OCI-LY3 (cell line): Measurements from ENCODE around the gene ZBTB11.
A peak's percentile ranks its signal among the peaks of the same experiment; 100 is the strongest.

ENCODE experiments used
- H2AFZ ChIP-seq: fragments of 200-600, 300-600 bp; shearing (Covaris generic); 2 replicates; pipeline ENCODE4 v1.6.0; 2014; ENCODE audit warnings: antibody characterized with exemption, low read depth, low read length
- H3K27ac ChIP-seq: fragments of 200-600, 300-600 bp; sonication (generic); 2 replicates; pipeline ENCODE4 v1.5.1; 2014; ENCODE audit warnings: mild to moderate bottlenecking, low read length, moderate library complexity, mixed read lengths
- H3K27me3 ChIP-seq: fragments of 200-600, 300-600 bp; sonication (generic); 2 replicates; pipeline ENCODE4 v1.6.1; 2014; ENCODE audit warnings: low read depth, low read length, mixed read lengths
- H3K36me3 ChIP-seq: fragments of 200-600, 300-600 bp; sonication (generic); replicated peaks from 2 replicates; pipeline ENCODE3; 2014; ENCODE audit warnings: low read depth, low read length, mixed read lengths
- H3K4me1 ChIP-seq: fragments of 300-600, 200-600 bp; sonication (generic); 2 replicates; pipeline ENCODE4 v1.6.1; 2014; ENCODE audit warnings: low read length, mixed read lengths
- H3K4me2 ChIP-seq: fragments of 200-600, 300-600 bp; sonication (generic); 2 replicates; pipeline ENCODE4 v1.6.1; 2014; ENCODE audit warnings: low read length, mixed read lengths
- H3K4me3 ChIP-seq: fragments of 300-600, 200-600 bp; sonication (generic); 2 replicates; pipeline ENCODE4 v1.5.1; 2014; ENCODE audit warnings: antibody characterized with exemption, mild to moderate bottlenecking, low read length, moderate library complexity
- H3K79me2 ChIP-seq: fragments of 300-600, 200-600 bp; shearing (Covaris generic); 2 replicates; pipeline ENCODE4 v1.6.1; 2014; ENCODE audit warnings: mild to moderate bottlenecking, low read length, mixed read lengths
- H3K9ac ChIP-seq: fragments of 300-600, 200-600 bp; shearing (Covaris generic); 2 replicates; pipeline ENCODE4 v1.6.0; 2014; ENCODE audit warnings: mild to moderate bottlenecking, low read length, moderate library complexity
- H3K9me3 ChIP-seq: fragments of 200-600, 300-600 bp; shearing (Covaris generic); 2 replicates; pipeline ENCODE4 v1.6.1; 2014; ENCODE audit warnings: low read length, mixed read lengths; ENCODE audit not compliant: insufficient read depth
- H4K20me1 ChIP-seq: fragments of 200-600, 300-600 bp; sonication (generic); 2 replicates; pipeline ENCODE4 v1.6.1; 2016; ENCODE audit warnings: low read length, mixed read lengths; ENCODE audit not compliant: insufficient read depth
- CTCF ChIP-seq: fragments of 200-600, 300-600 bp; sonication (generic); IDR thresholded peaks from 2 replicates; pipeline ENCODE4 v1.5.1; 2014; ENCODE audit warnings: antibody characterized with exemption, low read length, low read depth
- EZH2phosphoT487 ChIP-seq: fragments of 200-600 bp; shearing (Covaris generic); IDR thresholded peaks from 2 replicates; pipeline ENCODE4 v1.6.1; 2018; ENCODE audit warnings: antibody characterized with exemption, mixed run types, low read depth

The ZBTB11 gene

GRCh38 chr3:101677436-101678286, 729 bp upstream of the ZBTB11 start:
- Histone ChIP-seq H4K20me1 (peaks cover 28% of the 10 kb centered on the region), H2AFZ (0 out of 2 replicates have a peak overlapping the region, but pooled peaks have one; percentile 39), H3K4me3 (peak overlapping the region; percentile 87), H3K4me2 (peak overlapping the region; percentile 86), H3K27me3 (no peaks in the 10 kb centered on the region), H3K4me1 (peaks cover 24% of the 10 kb centered on the region), H3K36me3 (peaks cover 25% of the 10 kb centered on the region), H3K27ac (peak overlapping the region; percentile 53), H3K79me2 (peaks cover 68% of the 10 kb centered on the region), H3K9me3 (no peaks in the 10 kb centered on the region), H3K9ac (peak overlapping the region; percentile 57)
- no peak for TF ChIP-seq CTCF
- no peak for TF ChIP-seq EZH2phosphoT487

GRCh38 chr3:101676216-101676764, 642 bp downstream of the ZBTB11 start:
- peak overlapping the region; percentile 81 for H3K4me2 ChIP-seq
- TF ChIP-seq CTCF (no peak), EZH2phosphoT487 (no peak)
- no peaks in the 10 kb centered on the region for H3K9me3 ChIP-seq
- H2AFZ ChIP-seq: peak overlapping the region; percentile 72
- peaks cover 25% of the 10 kb centered on the region for H4K20me1 ChIP-seq
- peak overlapping the region; percentile 96 for H3K9ac ChIP-seq
- H3K4me3 ChIP-seq: peak overlapping the region; percentile 87
- H3K27ac ChIP-seq: peak overlapping the region; percentile 85
- peaks cover 67% of the 10 kb centered on the region for H3K79me2 ChIP-seq
- peaks cover 27% of the 10 kb centered on the region for H3K4me1 ChIP-seq
- H3K36me3 ChIP-seq: peaks cover 19% of the 10 kb centered on the region
- no peaks in the 10 kb centered on the region for H3K27me3 ChIP-seq

DNA sequence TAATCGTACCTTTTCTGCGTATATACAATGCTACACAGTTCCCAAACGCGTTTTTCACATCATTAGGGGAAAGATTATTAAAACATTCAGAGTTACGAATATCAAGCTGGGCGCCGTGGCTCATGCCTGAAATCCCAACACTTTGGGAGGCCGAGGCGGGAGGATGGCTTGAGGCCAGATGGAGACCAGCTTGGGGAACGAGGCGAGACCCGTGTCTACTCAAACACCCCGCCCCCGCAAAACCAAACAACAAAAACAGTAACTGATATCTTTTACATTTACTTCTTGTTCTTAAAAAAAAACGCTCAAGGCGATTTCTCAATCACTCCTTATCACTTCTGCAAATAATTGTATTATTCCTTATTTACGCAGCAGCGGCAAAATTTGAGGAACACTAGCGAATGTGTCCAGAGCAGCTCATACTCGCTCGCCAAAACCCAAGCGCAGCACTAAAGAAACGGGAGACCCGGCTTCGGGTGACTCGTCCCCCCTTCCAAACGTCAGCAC, 1.2 kb downstream of the ZBTB11 start:
- Histone ChIP-seq H2AFZ (no peak overlapping the region), H3K27ac (peak overlapping the region; percentile 14; the same call in 1 of the 2 replicates), H3K9ac (peak overlapping the region; percentile 96), H3K27me3 (no peaks in the 10 kb centered on the region), H3K4me1 (peaks cover 27% of the 10 kb centered on the region), H3K9me3 (no peaks in the 10 kb centered on the region), H3K4me2 (peak overlapping the region; percentile 81), H3K79me2 (peaks cover 68% of the 10 kb centered on the region), H3K36me3 (peaks cover 18% of the 10 kb centered on the region), H4K20me1 (peaks cover 24% of the 10 kb centered on the region), H3K4me3 (peak overlapping the region; percentile 87)
- no peak for TF ChIP-seq CTCF
- no peak for TF ChIP-seq EZH2phosphoT487

- Histone ChIP-seq H3K4me3 (no peak overlapping the region), H2AFZ (no peak overlapping the region), H3K9ac (no peak overlapping the region), H3K9me3 (no peaks in the 10 kb centered on the region), H3K4me1 (peaks cover 27% of the 10 kb centered on the region), H3K79me2 (peaks cover 66% of the 10 kb centered on the region), H3K36me3 (peaks cover 14% of the 10 kb centered on the region), H3K27ac (no peak overlapping the region), H3K27me3 (no peaks in the 10 kb centered on the region), H3K4me2 (no peak overlapping the region), H4K20me1 (peaks cover 24% of the 10 kb centered on the region)
- TF ChIP-seq EZH2phosphoT487 (no peak), CTCF (no peak)
Observed at GRCh38 chr3:101674518-101674917, 2.4 kb downstream of the ZBTB11 start.
